HL-60 (cell line): ENCODE data around the gene SVBP.

Experiments used
- POLR2AphosphoS5 ChIP-seq: IDR thresholded peaks from 2 replicates; pipeline ENCODE4 v1.6.1; 2012; ENCODE audit warnings: low read depth
- SPI1 ChIP-seq: IDR thresholded peaks from 2 replicates; pipeline ENCODE4 v1.6.1; 2012; ENCODE audit warnings: low read depth, mild to moderate bottlenecking, borderline replicate concordance
- TF ChIP-seq, protein P1 (sequence below): IDR thresholded peaks from one replicate; pipeline ENCODE4 v1.5.1; 2011; ENCODE audit warnings: low read length, control low read depth, inconsistent platforms; ENCODE audit not compliant: insufficient read depth

- TF ChIP-seq, protein P1, sequence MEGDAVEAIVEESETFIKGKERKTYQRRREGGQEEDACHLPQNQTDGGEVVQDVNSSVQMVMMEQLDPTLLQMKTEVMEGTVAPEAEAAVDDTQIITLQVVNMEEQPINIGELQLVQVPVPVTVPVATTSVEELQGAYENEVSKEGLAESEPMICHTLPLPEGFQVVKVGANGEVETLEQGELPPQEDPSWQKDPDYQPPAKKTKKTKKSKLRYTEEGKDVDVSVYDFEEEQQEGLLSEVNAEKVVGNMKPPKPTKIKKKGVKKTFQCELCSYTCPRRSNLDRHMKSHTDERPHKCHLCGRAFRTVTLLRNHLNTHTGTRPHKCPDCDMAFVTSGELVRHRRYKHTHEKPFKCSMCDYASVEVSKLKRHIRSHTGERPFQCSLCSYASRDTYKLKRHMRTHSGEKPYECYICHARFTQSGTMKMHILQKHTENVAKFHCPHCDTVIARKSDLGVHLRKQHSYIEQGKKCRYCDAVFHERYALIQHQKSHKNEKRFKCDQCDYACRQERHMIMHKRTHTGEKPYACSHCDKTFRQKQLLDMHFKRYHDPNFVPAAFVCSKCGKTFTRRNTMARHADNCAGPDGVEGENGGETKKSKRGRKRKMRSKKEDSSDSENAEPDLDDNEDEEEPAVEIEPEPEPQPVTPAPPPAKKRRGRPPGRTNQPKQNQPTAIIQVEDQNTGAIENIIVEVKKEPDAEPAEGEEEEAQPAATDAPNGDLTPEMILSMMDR, result no peak
- TF ChIP-seq POLR2AphosphoS5 (no peak), SPI1 (no peak)
Observed at GRCh38 chr1:42834803-42835202, 17.6 kb upstream of the SVBP start.
